ENCODE measurements around the gene OR13C3. TPM values are rescaled to one million over a fixed set of nuclear protein-coding genes. Genes with fewer than 3 reads are reported as not detected.

The OR13C3 gene
- polyA plus RNA-seq, 2 of the 4 experiments (the other 2 are of a cell fraction) = not detected

DNA sequence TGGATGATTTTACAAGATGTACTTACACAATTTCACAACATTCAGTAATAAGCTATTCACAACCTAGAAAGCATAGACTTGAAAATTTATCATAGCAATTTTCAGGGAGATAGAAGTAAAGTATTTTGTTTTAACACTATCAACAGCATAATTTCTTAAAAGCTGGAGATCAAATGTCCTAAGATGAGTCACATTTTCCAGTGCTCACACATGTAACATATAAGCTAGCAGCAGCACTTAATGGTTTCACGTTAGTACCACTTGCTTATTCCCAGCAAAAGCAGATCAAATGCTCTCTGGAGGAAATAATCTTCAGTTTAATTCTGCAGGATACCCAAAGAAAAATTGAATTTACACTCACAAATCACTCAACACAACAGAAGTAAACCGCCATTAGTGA is 38.8 kb upstream of the OR13C3 start:
- ATAC-seq = no peak
- 4% methylated on average over 2 of the region's 2 CpGs for WGBS (ENCODE audit: missing lambda C conversion rate)

DNA sequence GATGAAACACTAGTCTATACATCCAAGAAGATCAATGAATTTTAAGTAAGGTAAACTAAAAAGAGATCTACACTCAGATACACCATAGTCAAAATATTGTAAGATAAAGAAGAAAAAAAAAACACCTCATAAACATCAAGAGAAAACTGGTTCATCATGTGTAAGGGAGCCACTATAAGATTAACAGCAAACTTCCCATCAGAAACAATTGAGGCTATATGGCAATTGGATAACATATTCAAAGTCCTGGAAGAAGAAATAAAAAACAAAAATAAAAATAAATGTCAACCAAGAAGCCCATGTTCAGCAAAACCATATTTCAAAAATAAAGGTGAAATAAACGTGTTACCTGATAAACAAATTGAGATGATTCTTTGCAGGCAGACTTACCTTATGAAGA is 36.0 kb upstream of the OR13C3 start:
- TF ChIP-seq NPAS2 (CRISPR knock-in tag; IDR thresholded peaks at IDR 0.05; ENCODE audit: borderline replicate concordance) = no peak
- no peak for TF ChIP-seq FOSL2 (IDR thresholded peaks at IDR 0.05)
- TF ChIP-seq FOSL2 (CRISPR knock-in tag; IDR thresholded peaks at IDR 0.05) = no peak
- Histone ChIP-seq H3K27ac (no peak overlapping the region), H3K4me3 (no peak overlapping the region), H3K9me3 (0 out of 3 replicates have a peak, but pooled peaks cover 3% of the 10 kb centered on the region), H3K4me1 (no peaks in the 10 kb centered on the region), H3K4me2 (no peak overlapping the region)
- no peak for FAIRE-seq
- POLR2A ChIA-PET = no interaction called here
- CTCF ChIA-PET = no interaction called here
- 3% methylated on average over 1 of the region's 1 CpG for WGBS (ENCODE audit: missing lambda C conversion rate)
- no peak for DNase-seq (ENCODE audit: low read depth in 1 of 2, low spot score in 1 of 2)
- no peak for ATAC-seq

More for the DNA sequence above, 38.8 kb upstream of the OR13C3 start:
- Histone ChIP-seq H3K4me2 (no peak overlapping the region), H3K9me3 (0 out of 3 replicates have a peak, but pooled peaks cover 3% of the 10 kb centered on the region), H3K4me3 (no peak overlapping the region), H3K4me1 (no peaks in the 10 kb centered on the region), H3K27ac (no peak overlapping the region)
- TF ChIP-seq MAZ (IDR thresholded peaks at IDR 0.05; ENCODE audit: borderline replicate concordance, low read depth, low read length) (no peak), MAFK (IDR thresholded peaks at IDR 0.05; ENCODE audit: partially characterized antibody) (no peak), HEYL (CRISPR knock-in tag; IDR thresholded peaks at IDR 0.05) (no peak), ZNF302 (CRISPR knock-in tag; IDR thresholded peaks at IDR 0.05) (no peak)
- ChIA-PET POLR2A (no interaction called here), CTCF (no interaction called here)
- DNase-seq (ENCODE audit: low read depth in 1 of 2, low spot score in 1 of 2) (no peak), FAIRE-seq (no peak)

DNA sequence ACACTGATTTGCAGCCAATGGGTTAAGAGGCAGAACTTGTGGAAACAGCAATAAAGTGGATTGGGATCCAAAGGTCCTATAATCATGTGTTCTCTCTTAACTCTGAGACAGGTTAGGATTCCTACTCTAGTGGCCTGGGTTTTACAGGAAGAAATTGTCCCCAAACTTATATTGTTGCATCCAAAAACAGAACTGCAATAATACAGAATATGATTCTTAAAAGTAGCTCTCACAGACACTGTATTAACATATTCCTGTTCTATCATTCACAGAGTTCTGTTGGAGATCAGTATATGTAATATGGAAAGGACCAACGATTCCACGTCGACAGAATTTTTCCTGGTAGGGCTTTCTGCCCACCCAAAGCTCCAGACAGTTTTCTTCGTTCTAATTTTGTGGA is 32.2 kb upstream of the OR13C3 start, which contains the start of gene OR13C8:
TSS of gene OR13C8 (plus strand) at position 301 of the 400 bp plus-strand sequence. CDS start at position 301, 0 bp downstream.
- ChIA-PET POLR2A (no interaction called here), CTCF (interaction anchor here (1.1 kb wide), 1 partner anchor 12 kb away, joined by 3 read pairs; no protein-coding TSS in a partner anchor)
- WGBS (ENCODE audit: missing lambda C conversion rate) = 23% methylated on average over 4 of the region's 4 CpGs
- Histone ChIP-seq H3K4me3 (no peak within 1 kb of the TSS), H3K9me3 (0 out of 3 replicates have a peak, but pooled peaks cover 3% of the 10 kb centered on the region), H3K4me1 (no peaks in the 10 kb centered on the region), H3K4me2 (no peak within 1 kb of the TSS), H3K27ac (no peak within 1 kb of the TSS)
- no peak for ATAC-seq
- TF ChIP-seq HEYL (CRISPR knock-in tag; IDR thresholded peaks at IDR 0.05) (no peak), HDAC2 (IDR thresholded peaks at IDR 0.05) (no peak), CEBPB (IDR thresholded peaks at IDR 0.05) (no peak)
- FAIRE-seq = no peak
- no peak for DNase-seq (ENCODE audit: low read depth in 1 of 2, low spot score in 1 of 2)

DNA sequence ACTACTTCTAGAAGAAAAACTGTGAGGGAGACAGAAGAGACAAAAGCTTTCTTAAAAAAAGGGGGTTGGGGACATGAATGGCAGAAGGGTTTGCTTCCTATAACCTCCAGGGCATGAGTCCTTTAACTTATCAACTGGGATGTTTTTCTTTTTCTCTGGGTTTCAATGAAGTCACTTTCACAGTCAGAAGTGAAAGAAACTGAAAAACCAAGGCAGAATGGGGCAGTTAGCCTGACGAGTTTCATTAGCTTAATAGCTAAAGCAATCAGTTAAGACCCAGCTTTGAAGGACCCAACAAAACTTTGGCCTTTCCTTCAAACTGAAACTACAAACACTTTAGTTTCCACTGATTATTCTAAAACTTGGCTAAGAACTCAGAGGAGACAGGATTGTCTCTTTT is 27.7 kb upstream of the OR13C3 start:
- Histone ChIP-seq H3K4me3 (no peak overlapping the region), H3K9me3 (no peaks in the 10 kb centered on the region), H3K4me1 (no peaks in the 10 kb centered on the region), H3K4me2 (no peak overlapping the region), H3K27ac (no peak overlapping the region)
- POLR2A ChIA-PET = no interaction called here
- DNase-seq (ENCODE audit: low read depth in 1 of 2, low spot score in 1 of 2) (no peak), ATAC-seq (no peak), FAIRE-seq (no peak)
- 2% methylated on average over 1 of the region's 1 CpG for WGBS (ENCODE audit: missing lambda C conversion rate)
- CTCF ChIA-PET = interaction anchor here (1.1 kb wide), 1 partner anchor 13 kb away, joined by 5 read pairs; no protein-coding TSS in a partner anchor
- TF ChIP-seq SREBF2 (IDR thresholded peaks at IDR 0.05) (no peak), FOSB (CRISPR knock-in tag; IDR thresholded peaks at IDR 0.05) (no peak), RNF2 (IDR thresholded peaks at IDR 0.05; ENCODE audit: borderline replicate concordance, low read depth) (no peak), NFE2L2 (conservative IDR thresholded peaks at IDR 0.05; ENCODE audit: low read length) (no peak)
- TF ChIP-seq, protein P1, sequence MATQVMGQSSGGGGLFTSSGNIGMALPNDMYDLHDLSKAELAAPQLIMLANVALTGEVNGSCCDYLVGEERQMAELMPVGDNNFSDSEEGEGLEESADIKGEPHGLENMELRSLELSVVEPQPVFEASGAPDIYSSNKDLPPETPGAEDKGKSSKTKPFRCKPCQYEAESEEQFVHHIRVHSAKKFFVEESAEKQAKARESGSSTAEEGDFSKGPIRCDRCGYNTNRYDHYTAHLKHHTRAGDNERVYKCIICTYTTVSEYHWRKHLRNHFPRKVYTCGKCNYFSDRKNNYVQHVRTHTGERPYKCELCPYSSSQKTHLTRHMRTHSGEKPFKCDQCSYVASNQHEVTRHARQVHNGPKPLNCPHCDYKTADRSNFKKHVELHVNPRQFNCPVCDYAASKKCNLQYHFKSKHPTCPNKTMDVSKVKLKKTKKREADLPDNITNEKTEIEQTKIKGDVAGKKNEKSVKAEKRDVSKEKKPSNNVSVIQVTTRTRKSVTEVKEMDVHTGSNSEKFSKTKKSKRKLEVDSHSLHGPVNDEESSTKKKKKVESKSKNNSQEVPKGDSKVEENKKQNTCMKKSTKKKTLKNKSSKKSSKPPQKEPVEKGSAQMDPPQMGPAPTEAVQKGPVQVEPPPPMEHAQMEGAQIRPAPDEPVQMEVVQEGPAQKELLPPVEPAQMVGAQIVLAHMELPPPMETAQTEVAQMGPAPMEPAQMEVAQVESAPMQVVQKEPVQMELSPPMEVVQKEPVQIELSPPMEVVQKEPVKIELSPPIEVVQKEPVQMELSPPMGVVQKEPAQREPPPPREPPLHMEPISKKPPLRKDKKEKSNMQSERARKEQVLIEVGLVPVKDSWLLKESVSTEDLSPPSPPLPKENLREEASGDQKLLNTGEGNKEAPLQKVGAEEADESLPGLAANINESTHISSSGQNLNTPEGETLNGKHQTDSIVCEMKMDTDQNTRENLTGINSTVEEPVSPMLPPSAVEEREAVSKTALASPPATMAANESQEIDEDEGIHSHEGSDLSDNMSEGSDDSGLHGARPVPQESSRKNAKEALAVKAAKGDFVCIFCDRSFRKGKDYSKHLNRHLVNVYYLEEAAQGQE (IDR thresholded peaks at IDR 0.05) = no peak

Data from A549 (cell line).